Measurements from ENCODE around the gene PDHX. TPM values are rescaled to one million over a fixed set of nuclear protein-coding genes. Genes with fewer than 3 reads are reported as not detected.
"Not testable (repeated sequence)": the region's sequence is repeated elsewhere in the genome, so short reads cannot be mapped to it uniquely, and the experiment has no call there.

The PDHX gene
- total and polyA plus RNA-seq, 10 donors, result 9.2 to 32.9 (median 23.7) TPM

DNA sequence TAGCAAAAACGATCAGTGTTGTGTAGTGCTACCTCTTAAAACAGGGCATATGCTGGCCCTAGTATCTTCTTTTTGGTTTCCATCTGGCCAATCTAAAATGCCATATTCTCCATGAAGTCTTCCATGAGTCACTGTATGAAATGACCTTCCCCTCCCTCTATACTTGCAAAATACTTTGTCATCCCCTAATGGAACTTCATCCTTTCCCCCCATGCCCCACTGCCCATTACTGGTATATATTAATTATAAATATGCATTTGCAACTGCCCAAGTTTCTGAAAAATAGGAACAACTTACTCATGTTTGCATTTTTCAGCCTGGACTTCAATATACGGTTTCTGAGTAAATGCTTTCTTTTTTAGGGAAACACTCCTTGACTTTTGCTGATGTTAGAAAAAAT, 4.7 kb upstream of the PDHX start:
- peaks cover 0 to 20% (median 3%) of the 10 kb centered on the region in 6 donors for H3K36me3 ChIP-seq
- 74 to 90% (median 84%) methylated on average over 2 of the region's 2 CpGs for WGBS, 5 donors
- H3K4me1 ChIP-seq, result peaks cover 5 to 50% (median 25%) of the 10 kb centered on the region in 6 donors
- no peaks in the 10 kb centered on the region for H3K27me3 ChIP-seq (replicated peaks in 1 of 7)
- H3K9me3 ChIP-seq, result no peaks in the 10 kb centered on the region
- intact Hi-C loops (cut with DNase I; ENCODE audit: low total_unique reads), result no loop called here
- no peak overlapping the region for H3K27ac ChIP-seq
- no peak overlapping the region for H3K4me3 ChIP-seq
- TF ChIP-seq POLR2A (IDR thresholded peaks at IDR 0.05) (no peak), POLR2AphosphoS5 (IDR thresholded peaks at IDR 0.05) (no peak)
- TF ChIP-seq, protein P1, sequence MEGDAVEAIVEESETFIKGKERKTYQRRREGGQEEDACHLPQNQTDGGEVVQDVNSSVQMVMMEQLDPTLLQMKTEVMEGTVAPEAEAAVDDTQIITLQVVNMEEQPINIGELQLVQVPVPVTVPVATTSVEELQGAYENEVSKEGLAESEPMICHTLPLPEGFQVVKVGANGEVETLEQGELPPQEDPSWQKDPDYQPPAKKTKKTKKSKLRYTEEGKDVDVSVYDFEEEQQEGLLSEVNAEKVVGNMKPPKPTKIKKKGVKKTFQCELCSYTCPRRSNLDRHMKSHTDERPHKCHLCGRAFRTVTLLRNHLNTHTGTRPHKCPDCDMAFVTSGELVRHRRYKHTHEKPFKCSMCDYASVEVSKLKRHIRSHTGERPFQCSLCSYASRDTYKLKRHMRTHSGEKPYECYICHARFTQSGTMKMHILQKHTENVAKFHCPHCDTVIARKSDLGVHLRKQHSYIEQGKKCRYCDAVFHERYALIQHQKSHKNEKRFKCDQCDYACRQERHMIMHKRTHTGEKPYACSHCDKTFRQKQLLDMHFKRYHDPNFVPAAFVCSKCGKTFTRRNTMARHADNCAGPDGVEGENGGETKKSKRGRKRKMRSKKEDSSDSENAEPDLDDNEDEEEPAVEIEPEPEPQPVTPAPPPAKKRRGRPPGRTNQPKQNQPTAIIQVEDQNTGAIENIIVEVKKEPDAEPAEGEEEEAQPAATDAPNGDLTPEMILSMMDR (IDR thresholded peaks at IDR 0.05 in 8 of 11, conservative IDR thresholded peaks at IDR 0.05 in 3 of 11), result no peak
- no peak for DNase-seq

DNA sequence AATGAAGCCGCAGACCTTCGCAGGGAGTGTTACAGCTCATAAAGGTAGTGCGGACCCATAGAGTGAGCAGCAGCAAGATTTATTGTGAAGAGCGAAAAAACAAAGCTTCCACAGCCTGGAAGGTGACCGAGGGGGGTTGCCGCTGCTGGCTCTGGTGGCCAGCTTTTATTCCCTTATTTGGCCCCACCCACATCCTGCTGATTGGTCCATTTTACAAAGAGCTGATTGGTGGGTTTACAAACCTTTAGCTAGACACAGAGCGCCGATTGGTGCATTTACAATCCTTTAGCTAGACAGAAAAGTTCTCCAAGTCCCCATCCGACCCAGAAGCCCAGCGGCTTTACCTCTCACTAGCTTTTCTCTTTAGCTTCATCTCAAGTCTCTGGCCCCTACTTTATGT, 2.9 kb upstream of the PDHX start:
- Histone ChIP-seq H3K36me3 (peaks cover 0 to 20% (median 3%) of the 10 kb centered on the region in 6 donors), H3K4me1 (peaks cover 10 to 63% (median 42%) of the 10 kb centered on the region in 6 donors)
- DNase-seq; H3K9me3 ChIP-seq; intact Hi-C loops (cut with DNase I; ENCODE audit: low total_unique reads); H3K27ac ChIP-seq; H3K27me3 ChIP-seq (replicated peaks in 1 of 7); H3K4me3 ChIP-seq: not testable (repeated sequence)
- 93 to 99% (median 97%) methylated on average over 10 of the region's 10 CpGs for WGBS, 5 donors

DNA sequence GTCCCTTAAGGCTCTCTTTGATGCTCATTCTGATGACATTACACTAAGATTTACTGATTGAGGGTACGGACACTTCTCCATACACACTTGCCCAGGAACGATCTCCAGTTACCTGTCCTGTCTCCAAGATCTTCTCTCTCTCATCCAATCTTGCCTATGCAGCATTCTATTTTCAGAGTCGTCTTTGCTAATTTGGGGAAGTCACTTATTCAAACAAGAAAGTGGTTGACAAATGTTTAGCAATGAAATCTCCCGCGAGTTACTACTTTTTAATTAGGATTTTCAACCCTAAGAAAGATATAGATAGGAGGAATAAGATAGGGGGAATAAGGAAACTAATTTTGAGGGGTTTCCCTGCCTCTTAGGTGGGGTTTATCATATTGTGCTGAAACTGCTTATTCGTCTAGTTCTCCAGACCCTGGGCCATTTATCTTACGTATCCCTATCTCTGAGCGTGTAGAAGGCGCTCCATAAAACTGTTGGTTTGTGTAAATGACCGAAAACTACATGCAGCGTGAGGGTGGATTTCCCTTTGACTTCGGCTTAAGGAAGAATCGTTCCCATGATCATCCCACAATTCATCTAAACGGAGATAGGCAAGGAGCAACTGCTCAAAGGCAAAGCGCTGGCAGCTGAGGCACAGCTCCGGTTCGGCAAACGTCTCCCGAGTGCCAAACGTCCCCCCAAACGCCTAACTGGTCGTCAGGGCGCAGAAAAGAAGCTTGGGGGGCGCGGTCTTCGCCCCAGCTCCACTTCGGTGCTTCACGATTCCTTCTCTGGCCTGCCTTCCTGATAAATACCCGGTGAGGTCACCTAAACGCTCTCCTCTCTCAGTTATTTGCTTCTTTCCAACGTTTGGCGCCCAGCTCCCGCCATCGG, 1.0 kb upstream of the PDHX start:
- peaks cover 0 to 20% (median 0%) of the 10 kb centered on the region in 6 donors for H3K36me3 ChIP-seq
- peak overlapping the region; percentile 78 to 92 (median 87) for H3K4me3 ChIP-seq
- TF ChIP-seq POLR2A (IDR thresholded peaks at IDR 0.05) (no peak), POLR2AphosphoS5 (IDR thresholded peaks at IDR 0.05) (peak in 1 of 3 donors; percentile 58)
- TF ChIP-seq, protein P1 (IDR thresholded peaks at IDR 0.05 in 8 of 11, conservative IDR thresholded peaks at IDR 0.05 in 3 of 11), result peak in 1 of 11 experiments; percentile 1
- 4 to 7% (median 5%) methylated on average over 33 to 34 of the region's 34 CpGs for WGBS, 5 donors
- no peak for DNase-seq
- no peaks in the 10 kb centered on the region for H3K27me3 ChIP-seq (replicated peaks in 1 of 7)
- no peaks in the 10 kb centered on the region for H3K9me3 ChIP-seq
- peaks cover 10 to 58% (median 43%) of the 10 kb centered on the region in 6 donors for H3K4me1 ChIP-seq
- intact Hi-C loops (cut with DNase I; ENCODE audit: low total_unique reads), result no loop called here
- peak overlapping the region; percentile 93 to 97 (median 97) for H3K27ac ChIP-seq

DNA sequence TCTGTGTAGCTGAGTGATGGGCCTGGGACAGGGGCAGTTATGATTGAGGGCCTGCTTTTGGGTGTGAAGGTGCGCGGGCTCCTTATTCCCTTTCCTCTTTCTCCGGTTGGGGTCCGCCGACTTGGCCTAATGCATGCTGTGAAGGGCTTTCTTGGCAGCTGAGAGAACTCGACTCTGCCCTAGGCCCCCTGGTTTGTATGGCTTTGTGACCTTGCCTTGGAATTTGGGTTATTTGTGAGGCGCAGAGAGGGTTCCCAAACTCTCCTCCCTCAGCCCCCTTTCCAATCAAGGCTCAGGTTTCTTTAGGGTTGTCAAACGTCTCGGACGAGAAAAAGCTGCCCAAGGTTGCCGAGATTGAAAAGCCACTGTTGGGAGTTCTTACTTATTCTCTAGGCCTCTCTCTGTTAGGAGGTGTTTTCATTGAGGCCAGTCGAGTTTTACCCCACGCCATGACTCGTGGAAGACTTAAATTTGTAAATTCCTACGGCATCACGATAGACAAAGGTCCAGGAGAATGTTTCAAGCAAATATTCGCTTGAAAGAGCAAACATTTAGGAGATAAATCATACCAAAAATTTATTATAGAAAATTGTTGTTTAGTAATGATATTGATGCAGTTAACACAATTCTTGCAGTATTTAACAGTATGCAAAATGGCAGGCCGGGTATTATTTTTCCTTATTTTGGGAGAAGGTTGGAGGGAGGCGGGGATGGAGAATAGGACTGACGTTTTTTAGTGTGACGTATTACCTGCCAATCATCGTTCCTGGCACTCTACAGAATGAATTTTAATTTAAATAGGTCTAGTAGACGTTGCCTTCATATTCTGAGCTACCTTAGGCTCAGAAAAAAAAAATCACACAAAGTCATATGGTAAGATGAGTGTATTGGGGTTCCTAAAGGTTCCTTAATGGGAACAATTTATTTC, 689 bp downstream of the PDHX start:
- no peak for TF ChIP-seq POLR2A (IDR thresholded peaks at IDR 0.05)
- no peak for TF ChIP-seq POLR2AphosphoS5 (IDR thresholded peaks at IDR 0.05)
- TF ChIP-seq, protein P1 (IDR thresholded peaks at IDR 0.05 in 8 of 11, conservative IDR thresholded peaks at IDR 0.05 in 3 of 11), result no peak
- intact Hi-C loops (cut with DNase I; ENCODE audit: low total_unique reads), result no loop called here
- no peak for DNase-seq
- H3K36me3 ChIP-seq, result peaks cover 0 to 27% (median 0%) of the 10 kb centered on the region in 6 donors
- H3K4me3 ChIP-seq, result peak overlapping the region; percentile 78 to 92 (median 87)
- peaks cover 10 to 52% (median 36%) of the 10 kb centered on the region in 6 donors for H3K4me1 ChIP-seq
- peak overlapping the region; percentile 93 to 97 (median 97) for H3K27ac ChIP-seq
- H3K9me3 ChIP-seq, result no peaks in the 10 kb centered on the region
- 22 to 31% (median 26%) methylated on average over 22 to 23 of the region's 23 CpGs for WGBS, 5 donors
- H3K27me3 ChIP-seq (replicated peaks in 1 of 7), result no peaks in the 10 kb centered on the region
